ENCODE results near the gene ERICH2.

Gene ERICH2

DNA sequence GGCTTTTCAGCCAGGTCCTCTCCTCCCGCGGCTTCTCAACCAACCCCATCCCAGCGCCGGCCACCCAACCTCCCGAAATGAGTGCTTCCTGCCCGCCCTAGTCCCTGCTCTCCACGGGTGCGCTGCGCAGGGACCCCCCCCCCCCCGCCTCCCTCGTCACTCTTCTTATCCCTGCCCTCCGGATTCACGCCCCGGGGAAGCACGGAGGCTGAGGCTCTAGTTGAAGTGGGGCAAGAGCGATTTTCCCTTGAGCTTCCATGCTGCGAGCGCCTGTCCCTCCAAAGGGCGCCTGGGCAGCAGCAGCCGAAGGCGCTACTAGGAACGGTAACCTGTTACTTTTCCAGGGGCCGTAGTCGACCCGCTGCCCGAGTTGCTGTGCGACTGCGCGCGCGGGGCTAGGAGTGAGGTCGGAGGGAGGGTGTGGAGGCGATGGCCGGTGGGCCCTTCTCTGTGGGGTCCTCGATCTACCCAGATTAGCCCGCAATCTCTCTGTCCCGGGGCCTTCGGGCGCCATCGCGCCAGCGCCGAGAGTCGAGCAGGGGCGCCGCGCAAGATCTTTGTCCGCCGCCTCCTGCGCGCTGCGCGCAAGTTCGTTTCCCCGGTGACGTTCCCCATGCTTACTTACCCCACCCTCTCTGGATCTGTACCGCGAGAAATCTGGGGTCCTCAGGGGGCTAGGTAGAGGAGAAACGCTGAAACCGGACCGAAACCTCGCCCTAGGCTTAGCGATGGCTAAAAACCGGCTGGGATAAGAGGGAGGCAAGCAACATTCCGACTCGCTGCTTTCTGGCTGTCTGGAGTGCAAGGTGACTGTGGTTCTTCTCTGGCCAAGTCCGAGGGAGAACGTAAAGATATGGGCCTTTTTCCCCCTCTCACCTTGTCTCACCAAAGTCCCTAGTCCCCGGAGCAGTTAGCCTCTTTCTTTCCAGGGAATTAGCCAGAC, 47.2 kb downstream of the ERICH2 start:
- no peak for DNase-seq (ENCODE audit: low read depth)

DNA sequence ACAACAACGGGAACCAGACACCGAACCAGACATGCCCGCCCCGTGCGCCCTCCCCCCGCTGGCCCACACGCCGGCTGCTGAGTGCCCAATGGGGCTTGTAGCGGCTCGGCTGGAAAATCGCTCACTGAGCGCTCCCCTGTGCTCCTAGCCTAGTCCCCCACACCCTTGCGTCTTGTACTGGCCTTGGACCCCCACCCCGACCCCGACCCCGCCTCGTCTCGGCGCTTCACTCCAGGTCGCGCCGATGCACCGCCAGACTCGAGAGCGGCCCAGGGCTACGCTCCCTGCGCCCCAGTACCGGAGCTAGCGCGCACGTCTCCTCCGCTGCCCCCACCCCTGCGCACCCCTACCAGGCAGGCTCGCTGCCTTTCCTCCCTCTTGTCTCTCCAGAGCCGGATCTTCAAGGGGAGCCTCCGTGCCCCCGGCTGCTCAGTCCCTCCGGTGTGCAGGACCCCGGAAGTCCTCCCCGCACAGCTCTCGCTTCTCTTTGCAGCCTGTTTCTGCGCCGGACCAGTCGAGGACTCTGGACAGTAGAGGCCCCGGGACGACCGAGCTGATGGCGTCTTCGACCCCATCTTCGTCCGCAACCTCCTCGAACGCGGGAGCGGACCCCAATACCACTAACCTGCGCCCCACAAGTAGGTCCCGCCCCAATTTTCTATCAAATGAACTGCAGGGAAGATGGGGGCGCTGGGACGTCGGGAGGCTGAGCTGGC, 48.0 kb downstream of the ERICH2 start:
- DNase-seq (ENCODE audit: low read depth): no peak

DNA sequence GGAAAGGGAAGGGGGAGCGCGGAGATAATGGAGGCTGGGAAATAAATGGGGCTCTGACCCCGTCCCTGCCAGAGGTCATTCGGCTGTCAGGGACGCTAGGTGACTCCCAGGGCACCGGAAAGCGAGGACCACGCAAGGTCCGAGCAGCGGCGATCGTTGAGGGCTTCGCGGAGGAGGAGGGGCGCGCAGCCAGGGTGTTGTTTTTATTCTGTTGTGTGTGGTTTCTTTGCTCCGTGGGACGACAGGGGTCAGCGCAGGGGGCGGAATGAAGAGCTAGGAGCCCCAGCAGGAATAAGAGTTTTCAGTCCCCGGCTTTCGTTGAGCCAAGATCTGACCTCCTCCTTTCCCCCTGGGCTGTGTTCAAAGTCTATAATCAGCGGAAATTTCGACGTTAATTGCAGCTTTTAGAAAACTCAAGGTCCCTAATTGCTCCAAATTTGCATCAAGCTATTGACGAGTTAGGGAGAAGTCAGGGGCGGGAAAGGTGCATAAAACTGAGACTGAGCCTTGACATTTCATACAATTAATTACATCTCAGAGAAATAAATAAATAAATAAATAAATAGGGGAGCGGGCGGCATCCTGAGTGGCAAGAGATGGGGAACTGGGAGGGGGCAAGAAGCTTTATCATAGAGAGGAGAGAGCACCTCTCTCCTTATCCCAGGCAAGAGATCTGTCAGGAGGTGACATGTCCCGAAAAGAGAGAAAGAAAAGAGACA, 48.7 kb downstream of the ERICH2 start:
- DNase-seq (ENCODE audit: low read depth): no peak

DNA sequence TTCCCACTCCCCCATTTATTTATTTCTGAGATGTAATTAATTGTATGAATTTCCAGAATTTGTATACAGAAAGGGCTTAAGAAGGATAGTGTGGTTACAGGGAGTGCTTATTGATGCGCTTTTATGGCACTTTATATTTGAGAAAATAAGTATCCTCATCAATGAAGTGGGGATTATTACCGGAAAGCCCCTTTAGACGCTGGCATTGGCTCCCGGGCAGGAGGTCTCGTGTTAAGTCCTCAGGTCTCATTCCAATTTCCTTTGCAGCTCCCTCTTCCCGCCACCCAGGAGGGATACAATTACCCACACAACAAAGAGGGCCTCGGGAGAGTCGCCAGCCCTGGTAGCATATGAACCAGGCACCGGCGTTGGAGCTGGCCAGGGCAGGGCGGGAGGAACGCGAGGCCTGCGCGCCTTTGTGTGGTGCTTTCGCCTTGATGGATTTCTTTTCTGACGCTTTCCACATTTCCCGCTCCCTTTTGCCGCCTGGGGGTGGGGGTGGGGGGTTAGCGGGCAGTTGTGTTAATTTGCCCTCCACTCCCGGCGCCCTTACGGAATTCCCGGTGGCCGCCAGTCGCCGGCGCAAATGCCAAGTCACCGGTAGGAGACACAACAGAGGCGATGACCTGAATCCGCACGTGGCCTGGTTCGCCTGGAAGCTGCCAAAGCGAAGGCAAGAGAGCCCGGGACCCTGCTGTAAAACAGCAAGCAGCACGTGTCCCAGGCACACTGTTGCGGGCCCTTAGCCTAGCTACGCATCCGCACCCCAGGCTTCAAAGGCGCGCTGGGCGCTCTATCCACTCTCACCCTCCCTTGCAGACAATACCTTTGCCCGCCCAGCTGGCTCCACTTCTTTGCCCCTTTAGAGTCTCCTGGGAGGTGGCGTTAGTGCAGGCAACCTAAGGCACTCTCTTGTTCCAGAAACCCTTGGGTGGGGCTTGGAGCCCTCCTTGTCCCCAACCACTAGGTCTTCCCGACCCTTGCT, 49.8 kb downstream of the ERICH2 start:
- DNase-seq (ENCODE audit: low read depth): no peak

DNA sequence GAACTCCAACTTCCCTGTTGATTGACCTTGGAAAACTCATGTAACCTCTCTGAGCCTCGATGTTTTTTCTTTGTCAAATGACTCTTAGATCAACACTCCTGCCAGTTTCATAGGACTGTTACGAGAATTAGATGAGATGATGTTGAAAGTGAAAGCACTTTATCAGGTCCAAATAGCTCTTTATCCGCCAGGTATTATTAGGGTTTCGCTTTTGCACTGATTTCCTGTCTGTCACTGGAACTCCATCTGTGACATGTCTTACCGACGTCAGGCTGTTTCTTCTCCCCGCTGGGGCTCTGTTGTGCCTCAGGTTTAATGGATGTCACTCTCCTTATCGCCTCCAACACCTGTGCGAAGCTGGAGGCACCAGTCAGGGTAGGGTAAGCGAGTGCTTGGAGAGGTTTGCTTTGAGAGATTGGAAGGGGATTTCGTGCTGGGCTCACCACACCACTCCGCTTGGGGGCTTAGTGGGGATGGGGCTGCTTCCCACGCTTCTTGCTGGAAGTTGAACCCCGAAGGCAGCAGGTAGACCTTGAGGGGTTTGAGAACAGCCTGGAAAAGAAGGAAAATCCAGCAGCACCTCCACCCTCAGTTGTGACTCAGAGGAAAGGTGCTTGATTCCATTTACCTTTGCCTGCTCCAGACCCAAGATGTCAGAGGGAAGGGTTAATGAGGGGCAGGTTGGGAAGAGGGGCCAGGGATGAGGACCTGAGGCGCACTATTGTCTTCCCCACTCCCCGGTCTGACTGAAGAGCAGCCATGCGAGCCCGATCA, 50.8 kb downstream of the ERICH2 start:
- no peak for DNase-seq (ENCODE audit: low read depth)

DNA sequence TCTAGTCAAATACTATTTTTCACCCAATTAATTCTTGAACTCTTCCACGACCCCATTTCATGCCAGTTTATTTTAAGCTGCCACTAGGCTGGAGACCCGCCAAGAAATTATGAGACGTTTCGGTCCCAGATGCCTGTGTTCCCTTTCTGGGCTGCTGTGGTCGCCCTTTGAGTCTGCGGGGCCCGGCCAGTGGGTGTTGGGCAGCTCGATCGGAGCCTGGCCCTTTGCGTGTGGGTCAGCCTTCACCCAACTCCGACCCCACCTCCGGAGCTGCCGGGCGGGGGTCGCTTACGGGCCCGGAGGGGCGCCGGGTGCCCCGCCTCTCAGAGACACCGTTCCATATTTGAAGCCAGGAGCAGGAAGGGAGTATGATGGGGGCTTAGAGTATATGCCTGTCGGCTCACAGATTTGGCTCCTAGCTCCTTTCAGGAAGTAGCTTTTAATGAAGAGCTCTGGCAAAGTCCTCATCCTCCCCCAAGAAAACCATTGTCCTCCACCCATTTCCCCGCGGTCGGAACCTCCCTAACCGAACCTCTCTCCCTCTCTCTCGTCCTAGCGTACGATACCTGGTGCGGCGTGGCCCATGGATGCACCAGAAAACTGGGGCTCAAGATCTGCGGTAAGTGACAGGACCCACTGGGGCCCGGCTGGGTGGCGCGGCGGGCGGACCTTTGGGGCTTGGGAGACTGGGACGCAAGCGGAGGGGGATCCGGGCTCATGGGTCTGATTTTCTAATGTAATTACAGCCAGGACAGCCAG, 51.5 kb downstream of the ERICH2 start:
- no peak for DNase-seq (ENCODE audit: low read depth)

DNA sequence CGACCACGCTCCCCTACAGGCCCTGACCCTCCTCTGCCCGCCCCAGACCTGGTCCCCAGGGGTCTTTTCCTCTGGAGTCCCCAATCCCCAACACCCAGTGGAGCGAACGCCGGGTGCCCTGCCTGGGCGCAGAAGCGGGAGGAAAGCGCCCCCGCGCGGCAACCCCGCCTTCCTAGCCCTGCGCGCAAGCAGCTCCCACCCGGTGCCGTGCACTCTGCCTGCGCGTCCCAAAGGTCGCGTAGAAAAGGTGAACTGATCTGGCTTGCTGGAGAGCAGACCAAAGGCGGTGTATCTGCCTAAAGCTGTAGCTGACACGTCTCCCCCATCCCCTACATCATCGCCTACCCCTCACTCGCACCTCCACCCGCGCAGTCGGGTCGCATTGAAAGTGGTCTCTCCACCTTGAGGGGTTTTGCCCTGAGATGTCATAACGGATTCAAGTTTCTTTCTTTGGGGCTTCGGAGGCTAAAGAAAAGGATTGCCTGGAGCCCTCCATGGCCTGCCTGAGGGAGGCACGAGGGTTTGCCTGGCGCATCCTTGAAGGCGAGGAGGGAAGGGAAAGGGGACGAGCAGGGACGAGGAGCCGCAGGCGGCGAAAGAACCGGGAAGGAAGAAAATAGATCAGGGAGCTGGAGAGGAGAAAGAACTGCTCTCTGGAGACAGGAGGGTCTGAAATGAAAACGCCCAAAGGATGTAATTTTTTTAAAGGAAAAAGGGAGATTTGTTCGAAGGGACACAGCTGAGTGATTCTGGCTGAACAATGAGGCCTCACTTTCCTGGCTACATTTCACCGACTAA, 52.3 kb downstream of the ERICH2 start:
- DNase-seq (ENCODE audit: low read depth): no peak

DNA sequence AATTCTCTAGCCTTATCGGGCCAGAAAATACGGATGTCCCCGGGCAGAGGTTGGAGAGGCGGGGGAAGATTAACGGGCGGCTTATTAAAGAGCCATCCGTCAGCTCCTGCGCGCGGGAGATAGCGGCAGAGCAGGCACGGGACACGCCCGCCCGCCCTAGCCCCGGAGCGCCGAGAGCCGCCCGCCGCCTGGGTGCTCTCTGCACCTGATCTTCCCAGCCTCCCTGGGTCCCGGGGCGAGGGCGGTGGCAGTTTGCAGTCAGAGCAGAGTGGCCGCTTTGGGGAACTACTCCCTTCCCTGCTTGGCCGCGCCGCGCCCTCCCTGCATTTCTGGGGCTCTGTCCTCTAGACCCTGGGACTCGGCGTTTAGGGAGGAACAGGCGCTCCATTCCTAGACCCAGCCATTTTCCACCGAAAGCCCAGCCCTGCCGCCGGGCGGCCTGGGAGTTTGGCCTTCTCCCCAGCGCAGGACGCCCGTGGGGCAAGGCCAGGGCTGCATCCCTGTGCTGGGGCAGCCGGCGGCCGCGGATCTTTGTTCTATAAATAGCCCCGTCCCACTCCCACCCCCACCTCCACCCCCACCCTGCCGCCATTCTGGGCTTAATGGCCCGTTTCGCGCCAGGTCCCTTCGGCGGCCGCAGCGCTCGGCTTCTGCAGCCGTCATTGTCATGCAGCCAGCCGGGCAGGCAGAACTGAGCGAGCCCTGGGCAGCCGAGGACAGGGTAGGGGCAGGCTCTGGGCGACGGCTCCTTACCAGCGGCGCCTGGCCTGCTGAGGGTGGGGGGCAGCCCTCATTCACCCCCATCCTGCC, 53.1 kb downstream of the ERICH2 start:
- DNase-seq (ENCODE audit: low read depth): no peak

DNA sequence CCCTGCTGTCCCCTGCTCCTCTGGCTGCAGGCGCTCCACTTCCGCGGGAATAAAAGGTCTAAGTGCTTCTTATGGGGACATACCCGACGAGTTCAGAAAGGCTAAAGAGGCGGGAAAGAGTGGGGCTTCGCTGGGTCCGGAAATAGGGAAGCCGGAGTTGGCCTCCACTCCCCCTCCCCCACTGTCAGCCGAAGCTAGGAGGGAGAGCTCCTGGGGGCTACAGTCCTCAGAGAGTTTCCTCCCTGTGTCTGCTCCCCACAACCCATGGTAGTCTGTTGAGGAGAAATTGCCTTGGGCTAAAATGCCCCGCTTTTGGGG, 53.7 kb downstream of the ERICH2 start:
- no peak for DNase-seq (ENCODE audit: low read depth)

DNA sequence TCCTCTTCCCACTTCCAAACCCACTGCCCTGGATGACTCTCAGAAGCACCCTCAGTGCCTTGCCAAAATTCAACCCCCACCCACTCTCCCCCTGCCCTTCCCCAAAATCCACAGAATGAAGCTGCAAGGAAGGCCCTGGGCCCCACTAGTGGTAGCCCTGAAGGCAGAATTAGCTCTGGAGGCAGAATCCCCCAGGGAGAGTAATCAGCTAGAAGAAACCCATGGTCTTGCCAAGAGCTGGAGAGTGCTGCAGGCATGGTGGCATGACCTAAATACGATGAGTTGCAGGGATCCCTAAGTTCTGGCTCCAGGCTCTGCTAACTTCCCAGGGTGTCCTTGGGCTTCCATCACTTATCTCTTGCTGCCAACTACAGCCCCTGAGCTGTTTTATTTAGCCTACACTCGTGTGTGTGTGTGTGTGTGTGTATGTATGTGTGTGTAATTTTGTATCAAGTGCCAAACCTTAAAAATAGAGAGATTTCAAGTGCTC, 54.4 kb downstream of the ERICH2 start:
- DNase-seq (ENCODE audit: low read depth): no peak

DNA sequence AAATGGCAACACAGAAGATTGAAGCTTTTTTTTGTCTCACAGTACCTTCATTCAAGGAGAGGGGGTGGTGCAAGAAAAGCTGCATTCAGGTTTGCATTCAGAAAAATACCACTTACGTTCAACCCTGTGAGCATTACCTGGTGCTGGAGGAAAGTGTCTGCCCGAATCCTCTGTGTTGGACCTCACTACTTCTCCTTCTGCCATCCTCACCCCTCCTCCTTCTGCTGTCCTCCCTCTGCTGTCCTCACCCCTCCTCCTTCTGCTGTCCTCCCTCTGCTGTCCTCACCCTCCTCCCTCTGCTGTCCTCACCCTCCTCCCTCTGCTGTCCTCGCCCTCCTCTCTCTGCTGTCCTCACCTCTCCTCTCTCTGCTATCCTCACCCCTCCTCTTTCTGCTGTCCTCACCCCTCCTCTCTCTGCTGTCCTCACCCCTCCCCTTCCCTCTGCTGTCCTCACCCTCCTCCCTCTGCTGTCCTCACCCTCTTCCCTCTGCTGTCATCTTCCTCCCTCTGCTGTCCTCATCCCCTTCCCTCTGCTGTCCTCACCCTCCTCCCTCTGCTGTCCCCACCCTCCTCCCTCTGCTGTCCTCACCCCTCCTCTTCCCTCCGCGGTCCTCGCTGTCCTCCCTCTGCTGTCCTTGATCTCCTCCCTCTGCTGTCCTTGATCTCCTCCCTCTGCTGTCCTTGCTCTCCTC, 57.8 kb downstream of the ERICH2 start:
- no peak for DNase-seq (ENCODE audit: low read depth)

DNA sequence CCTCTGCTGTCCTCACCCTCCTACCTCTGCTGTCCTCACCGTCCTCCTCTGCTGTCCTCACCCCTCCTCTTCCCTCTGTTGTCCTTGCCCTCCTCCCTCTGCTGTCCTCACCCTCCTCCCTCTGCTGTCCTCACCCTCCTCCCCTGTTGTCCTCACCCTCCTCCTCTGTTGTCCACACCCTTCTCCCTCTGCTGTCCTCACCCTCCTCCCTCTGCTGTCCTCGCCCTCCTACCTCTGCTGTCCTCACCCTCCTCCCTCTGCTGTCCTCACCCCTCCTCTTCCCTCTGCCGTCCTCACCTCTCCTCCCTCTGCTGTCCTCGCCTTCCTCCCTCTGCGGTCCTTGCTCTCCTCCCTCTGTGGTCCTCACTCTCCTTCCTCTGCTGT, 58.3 kb downstream of the ERICH2 start:
- no peak for DNase-seq (ENCODE audit: low read depth)

DNA sequence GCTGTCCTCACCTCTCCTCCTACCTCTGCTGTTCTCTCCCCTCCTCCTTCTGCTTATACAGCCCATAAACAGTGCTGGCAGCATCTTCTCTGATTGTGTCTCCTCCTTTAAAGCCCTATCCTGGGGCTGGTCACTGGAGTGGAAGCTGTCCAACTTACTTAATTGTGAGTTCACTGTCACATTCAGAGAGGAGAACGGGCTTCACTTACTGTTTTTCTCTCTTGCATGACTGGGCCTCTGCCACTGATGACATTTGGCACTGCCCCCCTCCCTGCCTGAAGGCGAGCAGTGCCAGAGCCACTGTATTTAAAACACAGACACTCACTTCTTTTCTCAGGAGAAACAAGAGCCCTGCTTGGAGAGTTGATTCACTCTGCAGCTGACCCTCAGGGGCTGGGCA, 58.9 kb downstream of the ERICH2 start:
- no peak for DNase-seq (ENCODE audit: low read depth)

DNA sequence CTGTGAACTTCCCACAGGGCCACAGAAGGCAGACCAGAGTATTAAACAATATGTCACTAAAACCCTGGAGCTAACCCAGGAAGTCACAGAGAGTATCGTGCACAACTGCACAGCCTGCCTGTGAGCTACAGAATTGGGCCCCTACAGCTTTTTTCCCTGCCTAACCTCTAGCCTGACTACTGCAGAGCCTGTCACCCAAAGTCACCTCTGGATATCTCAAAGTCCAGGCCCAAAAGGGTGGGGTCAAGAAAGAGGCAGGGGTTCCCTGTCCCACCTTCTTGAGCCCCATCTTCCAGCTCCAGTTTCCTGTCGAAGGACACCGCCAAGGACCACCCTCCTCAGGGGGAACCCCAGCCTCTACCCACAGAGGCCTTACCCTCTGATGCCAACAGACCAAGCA, 60.0 kb downstream of the ERICH2 start:
- no peak for DNase-seq (ENCODE audit: low read depth)

DNA sequence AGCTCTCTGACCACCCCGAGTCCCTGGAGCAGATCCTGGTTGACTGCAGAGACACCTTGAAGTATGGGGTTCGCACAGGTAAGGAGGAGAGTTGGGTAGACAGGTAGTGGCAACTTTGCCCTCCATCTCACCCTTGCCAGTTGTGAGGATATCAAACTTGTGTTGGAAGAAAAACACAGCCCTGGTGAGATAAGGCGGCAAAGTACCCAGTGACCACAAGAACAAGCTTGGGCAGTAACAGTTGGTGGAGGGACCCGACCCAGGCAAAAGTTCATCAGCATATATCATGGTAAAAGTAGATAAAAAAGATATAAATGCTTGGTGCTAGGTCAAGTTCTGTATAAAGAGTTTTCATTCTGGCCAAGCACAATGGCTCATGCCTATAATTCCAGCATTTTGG, 60.9 kb downstream of the ERICH2 start:
- no peak for DNase-seq (ENCODE audit: low read depth)

DNA sequence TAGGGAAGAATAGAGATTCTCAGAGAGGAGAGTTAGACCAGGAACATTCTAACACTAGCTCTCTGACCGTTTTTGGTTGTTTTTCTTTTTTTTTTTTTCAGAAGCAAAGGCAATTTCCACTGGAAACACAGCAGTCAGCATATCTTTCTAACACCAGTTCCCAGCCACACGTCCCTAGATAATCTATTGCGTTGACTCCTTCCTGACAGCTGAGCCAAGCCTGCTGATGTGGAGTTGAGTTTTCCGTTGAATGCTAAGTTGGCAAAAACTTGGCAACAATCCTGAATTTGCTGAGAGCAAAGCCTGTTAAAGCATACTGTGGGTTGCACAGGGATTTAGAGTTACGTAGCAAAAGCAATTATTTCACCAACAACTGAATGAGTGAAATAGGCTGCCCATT, 65.8 kb downstream of the ERICH2 start:
- DNase-seq (ENCODE audit: low read depth): no peak

DNA sequence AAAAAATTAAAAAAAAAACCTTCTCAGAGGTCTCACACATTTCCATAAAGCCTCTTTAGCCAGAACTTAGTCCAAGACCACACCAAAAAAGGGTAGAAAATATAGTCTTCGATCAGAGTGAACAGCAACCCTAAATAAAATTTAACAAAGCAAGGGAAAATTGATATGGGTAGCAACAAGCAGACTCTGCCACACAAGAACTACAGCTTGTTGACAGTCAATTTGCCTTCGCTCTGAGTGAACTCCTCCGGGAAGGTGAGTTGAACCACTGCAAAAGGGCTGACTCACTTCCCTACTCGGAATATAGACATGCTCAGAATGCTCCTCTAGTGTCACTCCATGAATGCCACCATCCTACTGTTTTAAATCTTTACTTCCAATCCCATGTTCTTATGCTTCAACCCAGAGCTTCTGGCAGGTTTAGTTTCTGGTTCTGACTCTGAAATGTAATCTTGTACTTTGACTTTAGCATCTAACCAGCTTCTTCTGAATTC, 70.6 kb downstream of the ERICH2 start:
- DNase-seq (ENCODE audit: low read depth): no peak

DNA sequence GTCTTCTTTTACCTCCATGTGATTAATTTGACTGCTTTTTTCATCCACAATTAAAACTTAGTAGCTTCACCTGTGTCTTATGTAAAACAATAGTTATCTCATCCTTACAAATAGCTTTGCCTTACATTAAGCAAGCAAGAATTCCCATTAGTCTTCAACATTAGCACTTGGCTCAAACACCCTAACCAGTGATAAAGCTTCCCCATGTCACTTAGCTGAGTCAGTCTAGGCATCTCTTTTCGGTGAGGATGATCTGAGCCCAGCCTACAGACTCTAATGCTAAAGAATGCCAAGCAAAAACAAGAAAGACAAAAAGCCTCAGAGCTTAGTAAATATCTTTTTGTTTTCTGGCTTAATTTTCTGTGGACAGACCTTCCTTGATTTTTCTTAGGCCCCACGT, 72.6 kb downstream of the ERICH2 start:
- no peak for DNase-seq (ENCODE audit: low read depth)

Measured in activated T-cell treated with anti-CD3 and anti-CD28 coated beads for 1 hour (primary cell).